ENCODE measurements around the gene EXOC3L4.

DNA sequence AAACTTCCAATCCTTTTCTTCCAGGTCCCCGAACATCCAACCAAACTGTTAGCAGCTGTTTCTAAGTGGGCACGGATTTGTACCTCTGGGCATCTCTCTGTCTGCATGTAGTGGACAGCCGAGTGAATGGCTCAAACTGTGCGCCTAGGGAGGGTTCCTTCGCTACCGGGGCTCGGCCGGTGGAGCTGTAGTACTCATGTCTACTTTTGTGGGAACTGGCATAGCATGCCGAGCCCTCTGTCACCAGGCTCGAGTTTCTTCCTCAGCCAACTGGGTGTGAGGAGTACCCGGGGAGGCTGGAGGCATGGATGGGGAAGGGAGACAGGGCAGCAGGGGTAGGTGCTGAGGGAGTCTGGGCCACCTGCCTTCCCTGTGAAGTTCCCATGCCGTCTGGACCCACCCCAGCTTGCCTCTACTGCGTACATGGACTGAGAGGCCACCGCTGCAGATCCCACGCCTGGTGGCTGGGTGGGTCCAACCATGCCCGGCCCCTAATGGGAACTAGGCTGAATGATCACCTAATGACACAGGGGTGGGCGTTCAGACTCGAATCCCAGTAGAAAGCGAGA is 51.7 kb downstream of the EXOC3L4 start:
- TF ChIP-seq, protein P1, sequence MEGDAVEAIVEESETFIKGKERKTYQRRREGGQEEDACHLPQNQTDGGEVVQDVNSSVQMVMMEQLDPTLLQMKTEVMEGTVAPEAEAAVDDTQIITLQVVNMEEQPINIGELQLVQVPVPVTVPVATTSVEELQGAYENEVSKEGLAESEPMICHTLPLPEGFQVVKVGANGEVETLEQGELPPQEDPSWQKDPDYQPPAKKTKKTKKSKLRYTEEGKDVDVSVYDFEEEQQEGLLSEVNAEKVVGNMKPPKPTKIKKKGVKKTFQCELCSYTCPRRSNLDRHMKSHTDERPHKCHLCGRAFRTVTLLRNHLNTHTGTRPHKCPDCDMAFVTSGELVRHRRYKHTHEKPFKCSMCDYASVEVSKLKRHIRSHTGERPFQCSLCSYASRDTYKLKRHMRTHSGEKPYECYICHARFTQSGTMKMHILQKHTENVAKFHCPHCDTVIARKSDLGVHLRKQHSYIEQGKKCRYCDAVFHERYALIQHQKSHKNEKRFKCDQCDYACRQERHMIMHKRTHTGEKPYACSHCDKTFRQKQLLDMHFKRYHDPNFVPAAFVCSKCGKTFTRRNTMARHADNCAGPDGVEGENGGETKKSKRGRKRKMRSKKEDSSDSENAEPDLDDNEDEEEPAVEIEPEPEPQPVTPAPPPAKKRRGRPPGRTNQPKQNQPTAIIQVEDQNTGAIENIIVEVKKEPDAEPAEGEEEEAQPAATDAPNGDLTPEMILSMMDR (IDR thresholded peaks at IDR 0.05): no peak
- no peak for TF ChIP-seq POLR2A (IDR thresholded peaks at IDR 0.05)
